BJ (cell line): ENCODE measurements around the gene CYP2W1. TPM values are rescaled to one million over a fixed set of nuclear protein-coding genes. Genes with fewer than 3 reads are reported as not detected.

ENCODE experiments used
- CTCF ChIA-PET: fragments of 350-600 bp; formaldehyde crosslinking; extraction: SDS; loops from one replicate; lab custom pipeline; 2021; ENCODE audit warnings: antibody characterized with exemption, inconsistent platforms; lab: Yijun Ruan, JAX
- POLR2A ChIA-PET: fragments of 300-600 bp; sonication (Branson Sonifier 250); formaldehyde crosslinking; extraction: SDS; loops from one replicate; lab custom pipeline; 2021; ENCODE audit warnings: antibody characterized with exemption; lab: Charles Lee
- DNase-seq: peaks from one replicate; pipeline ENCODE4 v3.0.0-alpha.2; 2011; ENCODE audit warnings: low read depth
- H3K27me3 ChIP-seq: 2 replicates; pipeline ENCODE4 v1.6.0; 2011; ENCODE audit warnings: low read length; ENCODE audit not compliant: control insufficient read depth, insufficient read depth
- H3K36me3 ChIP-seq: 2 replicates; pipeline ENCODE4 v1.5.1; 2011; ENCODE audit warnings: low read length; ENCODE audit not compliant: control insufficient read depth, insufficient read depth
- H3K4me3 ChIP-seq: 2 replicates; pipeline ENCODE4 v1.5.1; 2011; ENCODE audit warnings: low read depth, mild to moderate bottlenecking, control low read depth, low read length
- polyA plus RNA-seq: library from polyadenylated mRNA; depleted of rRNA; stranded (reverse); fragments of >200 nt; gene quantifications from 2 replicates; pipeline ENCODE4 v1.2.3, GENCODE V29; 2011
- TF ChIP-seq, protein P1 (sequence below): IDR thresholded peaks from 2 replicates; pipeline ENCODE4 v1.5.1; 2011; ENCODE audit warnings: low read depth, mild to moderate bottlenecking, control low read depth, inconsistent platforms, low read length, moderate library complexity; ENCODE audit not compliant: insufficient read depth

Gene CYP2W1
- polyA plus RNA-seq, 1 experiment, result not detected

DNA sequence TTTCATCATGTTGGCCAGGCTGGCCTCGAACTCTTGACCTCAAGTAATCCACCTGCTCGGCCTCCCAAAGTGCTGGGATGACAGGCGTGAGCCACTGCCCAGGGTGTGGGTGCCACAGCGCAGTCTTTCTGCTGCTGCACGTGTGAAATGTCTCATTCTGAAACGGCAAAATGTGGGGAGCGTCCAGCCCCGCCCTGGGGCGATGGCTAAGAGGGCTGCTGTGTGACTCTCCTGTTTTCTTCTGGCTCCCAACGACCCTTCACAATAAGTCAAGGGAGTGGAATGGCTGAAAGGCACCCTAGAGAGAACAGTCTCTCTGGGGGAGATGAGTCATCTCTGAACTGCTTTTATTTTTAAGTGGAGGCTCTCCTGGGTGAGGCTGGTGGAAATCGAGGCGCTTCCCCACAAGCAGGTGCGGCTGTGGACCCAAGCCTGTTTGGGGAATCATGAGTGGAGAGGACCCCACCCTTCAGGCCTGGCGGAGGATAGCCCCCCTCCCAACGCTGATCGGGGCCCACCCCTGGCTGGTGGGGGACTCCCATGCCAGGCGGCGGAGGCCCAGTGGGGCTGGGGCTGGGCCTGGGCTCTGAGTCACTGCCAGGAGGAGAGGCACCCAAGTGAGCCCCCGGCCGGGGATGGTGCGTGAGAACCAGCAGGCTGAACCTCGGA, 46.5 kb upstream of the CYP2W1 start:
- Histone ChIP-seq H3K4me3 (no peak overlapping the region), H3K36me3 (no peaks in the 10 kb centered on the region), H3K27me3 (no peaks in the 10 kb centered on the region)
- no peak for DNase-seq
- TF ChIP-seq, protein P1, sequence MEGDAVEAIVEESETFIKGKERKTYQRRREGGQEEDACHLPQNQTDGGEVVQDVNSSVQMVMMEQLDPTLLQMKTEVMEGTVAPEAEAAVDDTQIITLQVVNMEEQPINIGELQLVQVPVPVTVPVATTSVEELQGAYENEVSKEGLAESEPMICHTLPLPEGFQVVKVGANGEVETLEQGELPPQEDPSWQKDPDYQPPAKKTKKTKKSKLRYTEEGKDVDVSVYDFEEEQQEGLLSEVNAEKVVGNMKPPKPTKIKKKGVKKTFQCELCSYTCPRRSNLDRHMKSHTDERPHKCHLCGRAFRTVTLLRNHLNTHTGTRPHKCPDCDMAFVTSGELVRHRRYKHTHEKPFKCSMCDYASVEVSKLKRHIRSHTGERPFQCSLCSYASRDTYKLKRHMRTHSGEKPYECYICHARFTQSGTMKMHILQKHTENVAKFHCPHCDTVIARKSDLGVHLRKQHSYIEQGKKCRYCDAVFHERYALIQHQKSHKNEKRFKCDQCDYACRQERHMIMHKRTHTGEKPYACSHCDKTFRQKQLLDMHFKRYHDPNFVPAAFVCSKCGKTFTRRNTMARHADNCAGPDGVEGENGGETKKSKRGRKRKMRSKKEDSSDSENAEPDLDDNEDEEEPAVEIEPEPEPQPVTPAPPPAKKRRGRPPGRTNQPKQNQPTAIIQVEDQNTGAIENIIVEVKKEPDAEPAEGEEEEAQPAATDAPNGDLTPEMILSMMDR, result no peak
- POLR2A ChIA-PET, result no interaction called here
- CTCF ChIA-PET, result no interaction called here

DNA sequence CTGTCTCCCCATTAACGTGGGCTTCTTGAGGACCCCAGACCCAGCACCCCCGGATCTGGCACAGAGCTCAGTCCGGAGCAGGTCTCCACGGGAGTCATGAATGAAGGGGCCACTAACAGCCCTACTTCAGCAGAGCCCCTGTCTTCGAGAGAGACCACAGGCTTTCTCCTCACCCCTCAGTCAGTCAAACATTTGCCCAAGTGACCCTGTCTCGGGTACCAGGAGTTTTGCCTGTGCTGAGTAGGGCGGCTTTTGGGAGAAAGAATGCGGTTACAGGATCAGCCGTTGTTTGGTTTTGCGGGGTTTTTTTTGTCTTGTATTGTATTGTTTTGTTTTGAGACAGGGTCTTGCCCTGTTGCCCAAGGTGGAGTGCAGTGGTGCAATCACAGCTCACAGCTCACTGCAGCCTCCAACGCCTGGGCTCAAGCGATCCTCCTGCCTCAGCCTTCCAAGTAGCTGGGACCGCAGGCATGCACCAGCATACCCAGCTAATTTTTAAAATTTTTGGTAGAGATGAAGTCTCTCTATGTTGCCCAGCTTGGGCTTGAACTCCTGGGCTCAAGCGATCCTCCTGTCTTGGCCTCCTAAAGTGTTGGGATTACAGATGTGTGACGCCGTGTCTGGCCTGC, 45.0 kb upstream of the CYP2W1 start:
- Histone ChIP-seq H3K36me3 (no peaks in the 10 kb centered on the region), H3K27me3 (no peaks in the 10 kb centered on the region), H3K4me3 (no peak overlapping the region)
- TF ChIP-seq, protein P1, result no peak
- DNase-seq, result no peak
- ChIA-PET POLR2A (no interaction called here), CTCF (interaction anchor here (0.6 kb wide), 1 partner anchor 113 kb away, joined by 3 read pairs; no protein-coding TSS in a partner anchor)

GRCh38 chr7:938546-939185, 44.3 kb upstream of the CYP2W1 start:
- H3K4me3 ChIP-seq, result no peak overlapping the region
- CTCF ChIA-PET, result interaction anchor here (0.6 kb wide), 1 partner anchor 11 kb away, joined by 4 read pairs; no protein-coding TSS in a partner anchor

GRCh38 chr7:939843-940242, 43.1 kb upstream of the CYP2W1 start:
- POLR2A ChIA-PET, result no interaction called here
- TF ChIP-seq, protein P1, result no peak
- CTCF ChIA-PET, result no interaction called here
- Histone ChIP-seq H3K27me3 (no peaks in the 10 kb centered on the region), H3K4me3 (no peak overlapping the region), H3K36me3 (no peaks in the 10 kb centered on the region)
- no peak for DNase-seq

More at GRCh38 chr7:938546-939185, 44.3 kb upstream of the CYP2W1 start:
- DNase-seq, result no peak
- no peaks in the 10 kb centered on the region for H3K27me3 ChIP-seq
- POLR2A ChIA-PET, result no interaction called here
- no peaks in the 10 kb centered on the region for H3K36me3 ChIP-seq
- TF ChIP-seq, protein P1, result no peak
